ENCODE data around the gene BRF1. TPM values are rescaled to one million over a fixed set of nuclear protein-coding genes. Genes with fewer than 3 reads are reported as not detected.

Gene BRF1
- total RNA-seq, 2 donors from 2014 or later = 16.2 to 17.2 TPM

GRCh38 chr14:105173901-105174894 lies 126.6 kb downstream of the BRF1 start:
- Histone ChIP-seq H3K4me3 (no peak overlapping the region), H3K27ac (no peak overlapping the region), H3K4me1 (peaks cover 0 to 24% of the 10 kb centered on the region in 2 donors), H3K36me3 (no peaks in the 10 kb centered on the region), H3K27me3 (no peaks in the 10 kb centered on the region), H3K9me3 (no peaks in the 10 kb centered on the region)
- TF ChIP-seq, protein P1, sequence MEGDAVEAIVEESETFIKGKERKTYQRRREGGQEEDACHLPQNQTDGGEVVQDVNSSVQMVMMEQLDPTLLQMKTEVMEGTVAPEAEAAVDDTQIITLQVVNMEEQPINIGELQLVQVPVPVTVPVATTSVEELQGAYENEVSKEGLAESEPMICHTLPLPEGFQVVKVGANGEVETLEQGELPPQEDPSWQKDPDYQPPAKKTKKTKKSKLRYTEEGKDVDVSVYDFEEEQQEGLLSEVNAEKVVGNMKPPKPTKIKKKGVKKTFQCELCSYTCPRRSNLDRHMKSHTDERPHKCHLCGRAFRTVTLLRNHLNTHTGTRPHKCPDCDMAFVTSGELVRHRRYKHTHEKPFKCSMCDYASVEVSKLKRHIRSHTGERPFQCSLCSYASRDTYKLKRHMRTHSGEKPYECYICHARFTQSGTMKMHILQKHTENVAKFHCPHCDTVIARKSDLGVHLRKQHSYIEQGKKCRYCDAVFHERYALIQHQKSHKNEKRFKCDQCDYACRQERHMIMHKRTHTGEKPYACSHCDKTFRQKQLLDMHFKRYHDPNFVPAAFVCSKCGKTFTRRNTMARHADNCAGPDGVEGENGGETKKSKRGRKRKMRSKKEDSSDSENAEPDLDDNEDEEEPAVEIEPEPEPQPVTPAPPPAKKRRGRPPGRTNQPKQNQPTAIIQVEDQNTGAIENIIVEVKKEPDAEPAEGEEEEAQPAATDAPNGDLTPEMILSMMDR (IDR thresholded peaks at IDR 0.05) = no peak
- DNase-seq (ENCODE audit: low spot score) = no peak

GRCh38 chr14:105173145-105173544 lies 127.7 kb downstream of the BRF1 start:
- Histone ChIP-seq H3K4me3 (no peak overlapping the region), H3K9me3 (no peaks in the 10 kb centered on the region), H3K27ac (no peak overlapping the region), H3K4me1 (peaks cover 0 to 28% of the 10 kb centered on the region in 2 donors), H3K36me3 (no peaks in the 10 kb centered on the region), H3K27me3 (no peaks in the 10 kb centered on the region)
- TF ChIP-seq, protein P1 (IDR thresholded peaks at IDR 0.05) = no peak
- no peak for DNase-seq (ENCODE audit: low spot score)

DNA sequence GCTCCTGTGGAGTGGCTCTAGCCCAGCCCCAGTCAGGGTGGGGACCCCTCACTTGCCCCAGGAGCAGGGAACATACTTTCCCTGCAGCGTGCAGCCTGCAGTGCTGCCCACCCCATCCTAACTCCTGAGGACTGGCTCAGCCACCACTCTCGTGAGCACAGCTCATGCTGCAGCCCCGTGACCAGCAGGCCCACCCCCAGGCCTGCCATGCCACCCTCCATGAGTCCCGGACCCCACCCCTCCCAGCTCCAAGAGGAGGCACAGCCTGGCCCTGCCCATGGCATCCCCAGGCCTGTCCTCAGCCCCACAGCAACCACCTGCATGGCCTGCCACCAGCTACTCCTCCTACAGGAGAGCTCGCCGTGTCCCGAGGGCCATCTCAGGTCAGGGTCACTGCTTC lies 128.3 kb downstream of the BRF1 start:
- H3K4me3 ChIP-seq = no peak overlapping the region
- H3K9me3 ChIP-seq = no peaks in the 10 kb centered on the region
- H3K4me1 ChIP-seq = peaks cover 0 to 32% of the 10 kb centered on the region in 2 donors

GRCh38 chr14:105171004-105171673 lies 129.7 kb downstream of the BRF1 start:
- Histone ChIP-seq H3K4me1 (peaks cover 0 to 44% of the 10 kb centered on the region in 2 donors), H3K27me3 (no peaks in the 10 kb centered on the region), H3K4me3 (no peak overlapping the region), H3K27ac (peak overlapping the region; percentile 41 to 47), H3K36me3 (no peaks in the 10 kb centered on the region), H3K9me3 (no peaks in the 10 kb centered on the region)
- DNase-seq (ENCODE audit: low spot score) = no peak
- TF ChIP-seq, protein P1 (IDR thresholded peaks at IDR 0.05) = no peak

More for the DNA sequence above, 128.3 kb downstream of the BRF1 start:
- H3K27ac ChIP-seq = no peak overlapping the region
- no peaks in the 10 kb centered on the region for H3K36me3 ChIP-seq
- no peaks in the 10 kb centered on the region for H3K27me3 ChIP-seq
- no peak for DNase-seq (ENCODE audit: low spot score)
- TF ChIP-seq, protein P1 (IDR thresholded peaks at IDR 0.05) = no peak

GRCh38 chr14:105169776-105170655 lies 130.8 kb downstream of the BRF1 start:
- Histone ChIP-seq H3K27ac (peak overlapping the region; percentile 46 to 47), H3K27me3 (no peaks in the 10 kb centered on the region), H3K36me3 (no peaks in the 10 kb centered on the region), H3K4me3 (no peak overlapping the region), H3K4me1 (peaks cover 0 to 50% of the 10 kb centered on the region in 2 donors), H3K9me3 (no peaks in the 10 kb centered on the region)
- no peak for DNase-seq (ENCODE audit: low spot score)
- TF ChIP-seq, protein P1 (IDR thresholded peaks at IDR 0.05) = no peak

All from right atrium auricular region (tissue), 2 donors.